Measurements from ENCODE around the gene C1orf167. TPM values are rescaled to one million over a fixed set of nuclear protein-coding genes. Genes with fewer than 3 reads are reported as not detected.

Gene C1orf167
- total RNA-seq, 3 donors from 2014 or later: 1.3 TPM; not detected in 2

DNA sequence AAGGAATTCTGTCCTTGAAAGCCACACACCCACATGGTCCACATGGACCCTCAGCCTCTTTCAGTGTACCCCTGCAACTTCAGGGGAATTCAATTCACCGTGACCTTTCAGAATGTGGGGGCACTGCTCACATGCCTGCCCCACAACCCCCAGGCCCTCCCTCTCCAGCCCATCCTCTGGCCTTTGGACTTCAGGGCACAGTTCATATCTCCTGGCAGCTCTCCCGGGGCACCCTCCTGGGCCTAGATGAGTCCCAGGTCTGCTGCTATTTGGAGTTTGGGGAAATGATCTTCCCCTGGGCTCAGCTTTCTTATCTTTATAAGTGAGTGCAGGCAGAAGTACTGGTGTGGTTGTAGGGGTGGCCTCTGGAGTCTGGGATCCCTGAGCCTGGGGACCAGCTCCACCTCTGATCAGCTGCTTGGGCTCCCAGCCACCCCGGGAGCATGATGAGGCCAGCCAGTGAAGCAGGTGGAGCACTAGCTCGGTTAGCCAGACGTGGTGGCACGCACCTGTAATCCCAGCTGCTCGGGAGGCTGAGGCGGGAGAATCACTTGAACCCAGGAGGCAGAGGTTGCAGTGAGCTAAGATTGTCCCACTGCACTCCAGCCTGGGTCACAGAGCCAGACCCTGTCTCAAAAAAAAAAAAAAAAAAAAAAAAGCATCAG is 15.8 kb downstream of the C1orf167 start:
- Histone ChIP-seq H3K27me3 (no peaks in the 10 kb centered on the region), H3K9me3 (no peaks in the 10 kb centered on the region), H3K27ac (no peak overlapping the region), H3K4me1 (no peaks in the 10 kb centered on the region), H3K36me3 (no peaks in the 10 kb centered on the region), H3K4me3 (no peak overlapping the region)
- TF ChIP-seq POLR2A (IDR thresholded peaks at IDR 0.05): no peak
- intact Hi-C loops (cut with DNase I; ENCODE audit: low total_unique reads): no loop called here
- DNase-seq (ENCODE audit: low spot score in 2 of 2): no peak

DNA sequence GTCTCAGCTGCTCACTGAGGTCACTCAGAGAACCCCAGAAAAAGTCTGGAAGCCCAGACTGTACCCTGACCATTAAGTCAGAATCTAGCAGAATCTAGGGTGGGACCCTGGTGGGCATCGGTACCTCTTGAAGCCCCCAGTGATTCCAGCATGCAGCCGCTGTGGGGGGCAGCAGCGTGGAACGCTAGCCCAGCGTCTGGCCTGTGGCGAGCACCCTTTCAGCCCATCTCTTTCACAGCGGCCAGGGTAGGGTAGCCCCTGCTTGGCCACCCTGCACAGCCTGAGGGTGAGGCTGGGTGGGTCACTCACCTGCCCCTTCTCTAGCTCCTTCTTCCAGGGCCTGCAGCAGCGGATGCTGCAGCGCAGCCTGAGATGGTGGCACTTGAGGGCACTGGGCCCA is 16.3 kb downstream of the C1orf167 start:
- intact Hi-C loops (cut with DNase I; ENCODE audit: low total_unique reads): no loop called here
- TF ChIP-seq, protein P1, sequence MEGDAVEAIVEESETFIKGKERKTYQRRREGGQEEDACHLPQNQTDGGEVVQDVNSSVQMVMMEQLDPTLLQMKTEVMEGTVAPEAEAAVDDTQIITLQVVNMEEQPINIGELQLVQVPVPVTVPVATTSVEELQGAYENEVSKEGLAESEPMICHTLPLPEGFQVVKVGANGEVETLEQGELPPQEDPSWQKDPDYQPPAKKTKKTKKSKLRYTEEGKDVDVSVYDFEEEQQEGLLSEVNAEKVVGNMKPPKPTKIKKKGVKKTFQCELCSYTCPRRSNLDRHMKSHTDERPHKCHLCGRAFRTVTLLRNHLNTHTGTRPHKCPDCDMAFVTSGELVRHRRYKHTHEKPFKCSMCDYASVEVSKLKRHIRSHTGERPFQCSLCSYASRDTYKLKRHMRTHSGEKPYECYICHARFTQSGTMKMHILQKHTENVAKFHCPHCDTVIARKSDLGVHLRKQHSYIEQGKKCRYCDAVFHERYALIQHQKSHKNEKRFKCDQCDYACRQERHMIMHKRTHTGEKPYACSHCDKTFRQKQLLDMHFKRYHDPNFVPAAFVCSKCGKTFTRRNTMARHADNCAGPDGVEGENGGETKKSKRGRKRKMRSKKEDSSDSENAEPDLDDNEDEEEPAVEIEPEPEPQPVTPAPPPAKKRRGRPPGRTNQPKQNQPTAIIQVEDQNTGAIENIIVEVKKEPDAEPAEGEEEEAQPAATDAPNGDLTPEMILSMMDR (IDR thresholded peaks at IDR 0.05): no peak
- TF ChIP-seq POLR2A (IDR thresholded peaks at IDR 0.05) (no peak), POLR2AphosphoS5 (IDR thresholded peaks at IDR 0.05) (no peak)
- H3K9me3 ChIP-seq: no peaks in the 10 kb centered on the region
- H3K27ac ChIP-seq: no peak overlapping the region
- no peaks in the 10 kb centered on the region for H3K27me3 ChIP-seq
- no peak overlapping the region for H3K4me3 ChIP-seq
- no peak for DNase-seq (ENCODE audit: low spot score in 2 of 2)
- H3K4me1 ChIP-seq: no peaks in the 10 kb centered on the region
- H3K36me3 ChIP-seq: no peaks in the 10 kb centered on the region

DNA sequence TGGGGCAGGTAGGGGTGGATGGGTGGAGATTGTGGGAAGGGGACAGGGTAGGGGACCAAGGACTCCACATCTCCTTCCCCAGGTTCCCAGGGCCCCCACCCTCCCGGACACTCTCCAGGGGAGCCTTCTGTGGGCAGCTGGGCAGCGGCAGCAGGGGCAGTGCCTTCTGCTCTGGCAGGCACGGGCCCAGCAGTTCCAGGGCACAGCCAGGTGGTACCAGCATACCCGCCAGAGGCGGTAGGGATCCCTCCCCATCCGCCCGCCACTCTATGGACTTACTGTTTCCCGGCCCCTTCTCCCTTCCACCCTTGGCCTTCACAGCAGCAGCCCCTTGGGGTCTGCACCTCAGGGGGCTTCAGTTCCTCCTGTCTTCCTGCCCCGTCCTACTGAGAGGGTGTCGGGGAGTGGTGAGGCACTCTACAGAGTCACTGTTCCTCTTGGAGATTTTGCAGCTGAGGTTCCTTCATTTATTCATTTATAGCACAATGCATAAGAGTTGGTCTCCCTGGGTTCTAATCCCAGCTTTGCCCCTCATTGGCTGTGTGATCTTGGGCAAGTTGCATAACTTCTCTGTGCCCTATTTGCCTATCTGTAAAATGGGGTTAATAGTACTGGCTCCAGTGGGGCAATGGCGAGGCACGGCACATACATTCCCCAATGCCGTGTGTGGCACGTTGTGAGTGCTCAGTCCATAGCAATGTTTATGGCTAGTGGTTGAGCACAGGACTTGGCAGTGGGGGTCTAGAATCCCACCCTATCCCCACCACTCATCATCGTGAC is 17.0 kb downstream of the C1orf167 start:
- TF ChIP-seq, protein P1 (IDR thresholded peaks at IDR 0.05): no peak
- TF ChIP-seq POLR2AphosphoS5 (IDR thresholded peaks at IDR 0.05): no peak
- TF ChIP-seq POLR2A (IDR thresholded peaks at IDR 0.05): no peak
- no peaks in the 10 kb centered on the region for H3K36me3 ChIP-seq
- no peaks in the 10 kb centered on the region for H3K4me1 ChIP-seq
- H3K27me3 ChIP-seq: no peaks in the 10 kb centered on the region
- H3K4me3 ChIP-seq: no peak overlapping the region
- H3K27ac ChIP-seq: no peak overlapping the region
- intact Hi-C loops (cut with DNase I; ENCODE audit: low total_unique reads): no loop called here
- no peak for DNase-seq (ENCODE audit: low spot score in 2 of 2)
- no peaks in the 10 kb centered on the region for H3K9me3 ChIP-seq

DNA sequence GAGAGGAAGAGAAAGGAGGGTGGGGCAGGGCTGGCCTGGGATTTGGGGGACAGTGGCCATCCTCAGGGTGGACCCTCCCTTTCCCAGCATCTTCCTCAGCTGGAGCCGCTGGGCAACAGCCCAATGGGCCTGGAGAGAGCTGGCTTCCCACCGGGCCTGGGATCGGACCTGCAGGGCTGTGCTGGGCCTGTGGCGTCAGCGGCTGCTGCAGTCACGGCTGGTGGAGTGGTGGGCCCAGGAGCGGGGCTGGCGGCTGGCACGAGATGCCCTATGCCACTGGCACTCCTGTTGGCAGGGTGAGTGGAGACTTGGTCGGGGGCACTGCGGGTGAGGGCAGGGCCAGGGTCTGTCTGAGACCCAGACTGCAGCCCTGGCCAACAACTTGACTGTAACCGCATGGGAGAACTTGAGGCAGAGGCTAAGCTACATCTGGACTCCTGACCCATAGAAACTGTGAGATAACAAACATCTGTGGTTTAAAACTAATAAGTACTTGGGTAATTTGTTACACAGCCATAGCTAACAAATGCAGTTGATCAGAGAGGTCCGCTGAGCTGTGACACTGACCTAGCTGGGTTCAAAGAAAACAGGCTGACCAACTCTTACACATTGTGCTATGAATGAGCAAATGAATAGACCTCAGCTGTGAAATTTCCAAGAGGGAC is 17.9 kb downstream of the C1orf167 start:
- no peaks in the 10 kb centered on the region for H3K9me3 ChIP-seq
- no peak overlapping the region for H3K4me3 ChIP-seq
- no peaks in the 10 kb centered on the region for H3K27me3 ChIP-seq
- H3K36me3 ChIP-seq: no peaks in the 10 kb centered on the region
- DNase-seq (ENCODE audit: low spot score in 2 of 2): no peak
- H3K27ac ChIP-seq: no peak overlapping the region
- intact Hi-C loops (cut with DNase I; ENCODE audit: low total_unique reads): no loop called here
- TF ChIP-seq POLR2A (IDR thresholded peaks at IDR 0.05) (no peak), POLR2AphosphoS5 (IDR thresholded peaks at IDR 0.05) (no peak)
- TF ChIP-seq, protein P1 (IDR thresholded peaks at IDR 0.05): no peak
- H3K4me1 ChIP-seq: peaks cover 0 to 3% of the 10 kb centered on the region in 2 donors

DNA sequence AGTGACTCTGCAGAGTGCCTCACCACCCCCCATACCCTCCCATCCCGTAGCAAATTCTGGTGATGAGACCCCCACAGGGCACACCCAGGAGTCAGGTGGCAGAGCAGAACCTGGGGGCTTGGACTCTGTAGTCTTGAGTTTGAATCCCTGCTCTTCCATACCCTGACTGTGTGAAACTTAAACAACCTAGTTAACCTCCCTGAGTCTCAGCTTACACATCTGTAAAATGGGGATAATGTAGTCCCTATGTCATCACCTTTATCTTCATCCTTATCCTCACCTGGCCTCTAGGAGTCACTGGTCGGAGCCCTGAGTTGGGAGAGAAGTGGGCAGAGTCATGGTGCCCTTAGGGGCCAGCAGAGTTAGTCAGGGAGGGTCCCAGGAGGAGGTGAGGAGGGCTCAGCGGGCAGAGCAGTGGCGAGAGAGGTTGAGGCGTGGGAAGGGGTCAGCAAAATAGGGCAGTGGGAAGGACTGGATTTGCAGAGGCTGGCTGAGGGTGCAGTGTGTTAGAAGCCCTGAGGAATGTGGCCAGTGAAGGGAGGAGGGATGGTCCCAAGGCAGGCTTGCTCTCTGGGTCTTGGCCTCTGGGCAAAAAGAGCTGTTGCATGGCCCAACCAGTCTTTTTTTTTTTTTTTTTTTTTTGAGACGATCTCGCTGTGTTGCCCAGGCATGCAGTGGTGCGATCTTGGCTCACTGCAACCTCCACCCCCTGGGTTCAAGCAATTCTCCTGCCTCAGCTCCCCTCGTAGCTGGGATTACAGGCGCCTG is 18.6 kb downstream of the C1orf167 start:
- H3K4me1 ChIP-seq: peaks cover 0 to 10% of the 10 kb centered on the region in 2 donors
- TF ChIP-seq POLR2A (IDR thresholded peaks at IDR 0.05): no peak
- TF ChIP-seq, protein P1 (IDR thresholded peaks at IDR 0.05): no peak
- TF ChIP-seq POLR2AphosphoS5 (IDR thresholded peaks at IDR 0.05): no peak
- H3K36me3 ChIP-seq: no peaks in the 10 kb centered on the region
- intact Hi-C loops (cut with DNase I; ENCODE audit: low total_unique reads): no loop called here
- H3K4me3 ChIP-seq: no peak overlapping the region
- H3K9me3 ChIP-seq: no peaks in the 10 kb centered on the region
- no peaks in the 10 kb centered on the region for H3K27me3 ChIP-seq
- DNase-seq (ENCODE audit: low spot score in 2 of 2): no peak
- H3K27ac ChIP-seq: no peak overlapping the region

Data from breast epithelium (tissue), 4 donors.